ENCODE results near the gene ABHD16B. TPM values are rescaled to one million over a fixed set of nuclear protein-coding genes. Genes with fewer than 3 reads are reported as not detected.

ABHD16B gene
- total and polyA plus RNA-seq, 8 donors: 0.37 to 0.43 TPM; not detected in 6

GRCh38 chr20:63884506-63885263 is 23.4 kb downstream of the ABHD16B start:
- Histone ChIP-seq H3K4me1 (peaks cover 0 to 18% (median 8%) of the 10 kb centered on the region in 4 donors), H3K27ac (no peak overlapping the region), H3K27me3 (no peaks in the 10 kb centered on the region), H3K36me3 (peaks cover 40 to 95% (median 93%) of the 10 kb centered on the region in 4 donors), H3K9me3 (no peaks in the 10 kb centered on the region), H3K4me3 (no peak overlapping the region)
- peak in 1 of 2 donors; percentile 67 for DNase-seq
- intact Hi-C loops (cut with DNase I; ENCODE audit: low total_unique reads): no loop called here
- TF ChIP-seq CTCF (IDR thresholded peaks at IDR 0.05) (no peak), POLR2A (IDR thresholded peaks at IDR 0.05) (no peak), EP300 (IDR thresholded peaks at IDR 0.05) (no peak), POLR2AphosphoS5 (IDR thresholded peaks at IDR 0.05) (no peak)
- WGBS, 5 donors: 75 to 83% (median 77%) methylated on average over 17 to 21 of the region's 21 CpGs

GRCh38 chr20:63885264-63886053 is 24.2 kb downstream of the ABHD16B start:
- no peaks in the 10 kb centered on the region for H3K27me3 ChIP-seq
- H3K36me3 ChIP-seq: peaks cover 47 to 100% (median 98%) of the 10 kb centered on the region in 4 donors
- intact Hi-C loops (cut with DNase I; ENCODE audit: low total_unique reads): no loop called here
- TF ChIP-seq POLR2A (IDR thresholded peaks at IDR 0.05) (no peak), POLR2AphosphoS5 (IDR thresholded peaks at IDR 0.05) (no peak), EP300 (IDR thresholded peaks at IDR 0.05) (no peak), CTCF (IDR thresholded peaks at IDR 0.05) (no peak)
- H3K27ac ChIP-seq: no peak overlapping the region
- 81 to 89% (median 86%) methylated on average over 17 to 27 of the region's 27 CpGs for WGBS, 5 donors
- H3K9me3 ChIP-seq: no peaks in the 10 kb centered on the region
- DNase-seq: peak in 1 of 2 donors; percentile 37
- no peak overlapping the region for H3K4me3 ChIP-seq
- H3K4me1 ChIP-seq: peaks cover 0 to 25% (median 8%) of the 10 kb centered on the region in 4 donors

GRCh38 chr20:63886054-63886419 is 24.7 kb downstream of the ABHD16B start:
- 94 to 97% (median 96%) methylated on average over 12 to 14 of the region's 14 CpGs for WGBS, 5 donors
- DNase-seq: no peak
- Histone ChIP-seq H3K36me3 (peaks cover 52 to 100% (median 98%) of the 10 kb centered on the region in 4 donors), H3K4me1 (peaks cover 0 to 25% (median 8%) of the 10 kb centered on the region in 4 donors), H3K4me3 (no peak overlapping the region), H3K9me3 (no peaks in the 10 kb centered on the region), H3K27me3 (no peaks in the 10 kb centered on the region), H3K27ac (no peak overlapping the region)
- intact Hi-C loops (cut with DNase I; ENCODE audit: low total_unique reads): no loop called here
- TF ChIP-seq POLR2A (IDR thresholded peaks at IDR 0.05): no peak
- no peak for TF ChIP-seq CTCF (IDR thresholded peaks at IDR 0.05)
- no peak for TF ChIP-seq POLR2AphosphoS5 (IDR thresholded peaks at IDR 0.05)
- no peak for TF ChIP-seq EP300 (IDR thresholded peaks at IDR 0.05)

- H3K27me3 ChIP-seq: no peaks in the 10 kb centered on the region
- H3K9me3 ChIP-seq: no peaks in the 10 kb centered on the region
- intact Hi-C loops (cut with DNase I; ENCODE audit: low total_unique reads): no loop called here
- H3K4me1 ChIP-seq: peaks cover 0 to 21% (median 7%) of the 10 kb centered on the region in 4 donors
- no peak overlapping the region for H3K4me3 ChIP-seq
- TF ChIP-seq EP300 (IDR thresholded peaks at IDR 0.05) (no peak), POLR2A (IDR thresholded peaks at IDR 0.05) (no peak), POLR2AphosphoS5 (IDR thresholded peaks at IDR 0.05) (no peak), CTCF (IDR thresholded peaks at IDR 0.05) (no peak)
- DNase-seq: no peak
- no peak overlapping the region for H3K27ac ChIP-seq
- 94 to 96% (median 95%) methylated on average over 11 of the region's 11 CpGs for WGBS, 5 donors
- H3K36me3 ChIP-seq: peaks cover 53 to 100% (median 98%) of the 10 kb centered on the region in 4 donors
Observed at GRCh38 chr20:63886921-63887320, 25.6 kb downstream of the ABHD16B start.

Data from stomach (tissue), 9 donors.